NB4 (cell line): ENCODE results near the gene ABCD4.

Experiments
- DNase-seq: peaks from one replicate; pipeline ENCODE4 v3.0.0; 2010; ENCODE audit warnings: low read depth
- H3K4me3 ChIP-seq: one replicate; pipeline ENCODE4 v1.5.1; 2011; ENCODE audit warnings: mild to moderate bottlenecking, low read depth, low read length, moderate library complexity
- MAX ChIP-seq: IDR thresholded peaks from 2 replicates; pipeline ENCODE4 v1.6.1; 2011; ENCODE audit warnings: low read depth, low read length
- MYC ChIP-seq: IDR thresholded peaks from 2 replicates; pipeline ENCODE4 v1.6.1; 2011; ENCODE audit warnings: low read depth, low read length
- POLR2A ChIP-seq: IDR thresholded peaks from 2 replicates; pipeline ENCODE4 v1.6.1; 2011; ENCODE audit warnings: mild to moderate bottlenecking; ENCODE audit not compliant: insufficient read length; ENCODE audit errors: extremely low read depth
- TF ChIP-seq, protein P1 (sequence below): IDR thresholded peaks from one replicate; pipeline ENCODE4 v1.5.1; 2012; ENCODE audit warnings: low read depth, low read length

Gene ABCD4

DNA sequence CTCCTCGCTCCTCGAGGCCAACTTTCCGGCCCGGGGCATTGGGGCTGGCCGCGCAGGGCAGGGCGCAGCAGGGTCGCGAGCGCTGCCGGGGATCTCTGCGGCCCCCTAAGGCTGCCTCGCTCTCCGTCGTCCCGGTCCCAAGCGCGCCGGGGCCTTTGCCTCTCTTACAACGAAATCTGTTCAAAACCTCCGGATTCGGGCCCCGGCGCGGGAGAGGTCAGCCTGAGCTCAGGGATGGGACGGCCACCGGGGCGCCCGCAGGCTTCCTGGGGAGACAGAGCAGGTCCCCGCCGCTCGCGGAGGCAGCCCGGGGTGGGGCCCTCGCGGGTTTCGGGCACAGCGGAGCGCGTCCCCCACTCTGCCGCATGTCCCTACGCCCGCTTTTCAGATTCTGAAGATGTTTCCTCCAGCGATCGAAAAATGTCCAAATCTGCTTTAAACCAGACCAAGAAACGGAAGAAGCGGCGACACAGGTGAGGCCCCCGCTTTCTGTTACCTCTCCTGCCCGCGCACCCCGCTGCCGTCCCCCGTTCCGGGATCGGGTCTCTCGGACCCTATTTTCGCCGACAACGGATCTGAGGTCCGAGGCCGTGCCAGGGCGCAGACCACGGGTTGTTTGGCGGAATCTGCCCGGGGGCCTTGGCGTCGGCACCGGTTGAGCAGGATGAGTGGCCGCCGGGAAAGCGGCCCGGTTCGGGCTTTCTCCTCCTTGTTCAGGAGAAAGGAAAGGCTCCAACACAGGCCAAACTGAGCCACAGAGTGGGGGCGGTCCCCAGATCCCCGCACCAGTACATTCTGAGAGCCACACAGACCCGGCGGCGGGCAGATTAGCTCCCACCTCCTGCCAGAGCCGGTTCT lies 61.7 kb downstream of the ABCD4 start:
- DNase-seq = no peak
- TF ChIP-seq POLR2A (no peak), MAX (no peak), MYC (no peak)
- TF ChIP-seq, protein P1, sequence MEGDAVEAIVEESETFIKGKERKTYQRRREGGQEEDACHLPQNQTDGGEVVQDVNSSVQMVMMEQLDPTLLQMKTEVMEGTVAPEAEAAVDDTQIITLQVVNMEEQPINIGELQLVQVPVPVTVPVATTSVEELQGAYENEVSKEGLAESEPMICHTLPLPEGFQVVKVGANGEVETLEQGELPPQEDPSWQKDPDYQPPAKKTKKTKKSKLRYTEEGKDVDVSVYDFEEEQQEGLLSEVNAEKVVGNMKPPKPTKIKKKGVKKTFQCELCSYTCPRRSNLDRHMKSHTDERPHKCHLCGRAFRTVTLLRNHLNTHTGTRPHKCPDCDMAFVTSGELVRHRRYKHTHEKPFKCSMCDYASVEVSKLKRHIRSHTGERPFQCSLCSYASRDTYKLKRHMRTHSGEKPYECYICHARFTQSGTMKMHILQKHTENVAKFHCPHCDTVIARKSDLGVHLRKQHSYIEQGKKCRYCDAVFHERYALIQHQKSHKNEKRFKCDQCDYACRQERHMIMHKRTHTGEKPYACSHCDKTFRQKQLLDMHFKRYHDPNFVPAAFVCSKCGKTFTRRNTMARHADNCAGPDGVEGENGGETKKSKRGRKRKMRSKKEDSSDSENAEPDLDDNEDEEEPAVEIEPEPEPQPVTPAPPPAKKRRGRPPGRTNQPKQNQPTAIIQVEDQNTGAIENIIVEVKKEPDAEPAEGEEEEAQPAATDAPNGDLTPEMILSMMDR = no peak
- H3K4me3 ChIP-seq = no peak overlapping the region

- TF ChIP-seq MAX = no peak
- no peak for TF ChIP-seq MYC
- TF ChIP-seq, protein P1 = no peak
- TF ChIP-seq POLR2A = no peak
- no peak for DNase-seq
- no peak overlapping the region for H3K4me3 ChIP-seq
These were observed 62.6 kb downstream of the ABCD4 start for GRCh38 chr14:74239848-74240793.

- TF ChIP-seq POLR2A (no peak), MAX (no peak), MYC (no peak)
- TF ChIP-seq, protein P1 = no peak
- no peak within 1 kb of the TSS for H3K4me3 ChIP-seq
- DNase-seq = no peak
These were observed 63.5 kb downstream of the ABCD4 start, which contains the start of gene VSX2 for GRCh38 chr14:74238974-74239847. Gene VSX2 (plus strand): TSS chr14:74239449. CDS start chr14:74239562, 113 bp downstream.

- DNase-seq = no peak
- H3K4me3 ChIP-seq = no peak overlapping the region
- no peak for TF ChIP-seq MYC
- TF ChIP-seq, protein P1 = no peak
- TF ChIP-seq POLR2A = no peak
- TF ChIP-seq MAX = no peak
These were observed 65.3 kb downstream of the ABCD4 start for GRCh38 chr14:74237441-74237840.
